Lower leg skin (tissue), 3 donors: Measurements from ENCODE around the gene MROH2B.

Experiments used
- POLR2A ChIP-seq, 2 donors: fragments of 450-650 bp; IDR thresholded peaks; one replicate each; pipeline ENCODE4 v1.6.1; 2016 to 2017; ENCODE audit warnings: antibody characterized with exemption in 2 of 2, mild to moderate bottlenecking in 1 of 2, moderate library complexity in 1 of 2
- TF ChIP-seq, protein P1 (sequence below), 3 donors: fragments of 450-650 bp; IDR thresholded peaks; one replicate each; pipeline ENCODE4 v1.5.1; 2016; ENCODE audit warnings: antibody characterized with exemption in 3 of 3, mild to moderate bottlenecking in 3 of 3, moderate library complexity in 2 of 3

DNA sequence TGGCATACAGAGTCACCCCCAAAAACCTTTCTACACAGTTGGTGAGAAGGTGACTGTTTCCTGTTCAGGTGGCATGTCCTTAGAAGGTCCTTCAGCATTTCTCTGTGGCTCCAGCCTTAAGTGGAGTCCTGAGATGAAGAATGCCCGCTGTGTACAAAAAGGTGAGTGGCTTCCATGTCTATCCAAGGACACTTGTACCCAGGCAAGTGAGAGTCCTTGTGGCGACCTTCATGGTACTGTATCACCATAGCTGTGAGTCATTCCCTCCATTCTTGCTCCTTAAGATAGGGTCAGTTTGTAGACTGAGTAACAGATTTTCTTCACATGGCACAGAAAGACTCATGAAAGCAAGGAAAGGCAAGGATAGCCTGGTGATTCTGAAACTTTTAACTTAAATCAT lies 98.7 kb downstream of the MROH2B start:
- TF ChIP-seq, protein P1, sequence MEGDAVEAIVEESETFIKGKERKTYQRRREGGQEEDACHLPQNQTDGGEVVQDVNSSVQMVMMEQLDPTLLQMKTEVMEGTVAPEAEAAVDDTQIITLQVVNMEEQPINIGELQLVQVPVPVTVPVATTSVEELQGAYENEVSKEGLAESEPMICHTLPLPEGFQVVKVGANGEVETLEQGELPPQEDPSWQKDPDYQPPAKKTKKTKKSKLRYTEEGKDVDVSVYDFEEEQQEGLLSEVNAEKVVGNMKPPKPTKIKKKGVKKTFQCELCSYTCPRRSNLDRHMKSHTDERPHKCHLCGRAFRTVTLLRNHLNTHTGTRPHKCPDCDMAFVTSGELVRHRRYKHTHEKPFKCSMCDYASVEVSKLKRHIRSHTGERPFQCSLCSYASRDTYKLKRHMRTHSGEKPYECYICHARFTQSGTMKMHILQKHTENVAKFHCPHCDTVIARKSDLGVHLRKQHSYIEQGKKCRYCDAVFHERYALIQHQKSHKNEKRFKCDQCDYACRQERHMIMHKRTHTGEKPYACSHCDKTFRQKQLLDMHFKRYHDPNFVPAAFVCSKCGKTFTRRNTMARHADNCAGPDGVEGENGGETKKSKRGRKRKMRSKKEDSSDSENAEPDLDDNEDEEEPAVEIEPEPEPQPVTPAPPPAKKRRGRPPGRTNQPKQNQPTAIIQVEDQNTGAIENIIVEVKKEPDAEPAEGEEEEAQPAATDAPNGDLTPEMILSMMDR (IDR thresholded peaks at IDR 0.05) = no peak
- no peak for TF ChIP-seq POLR2A (IDR thresholded peaks at IDR 0.05)
